ENCODE results near the gene RGS7. TPM values are rescaled to one million over a fixed set of nuclear protein-coding genes. Genes with fewer than 3 reads are reported as not detected.

The RGS7 gene
- total RNA-seq, 1 donor: 0.36 TPM

GRCh38 chr1:240962086-240962485 is 394.9 kb downstream of the RGS7 start:
- Histone ChIP-seq H4K20me1 (ENCODE audit: insufficient read depth, low read length) (no peaks in the 10 kb centered on the region), H3K4me2 (ENCODE audit: insufficient read depth, low read length) (no peak overlapping the region), H3K79me2 (ENCODE audit: insufficient read depth, low read length) (no peaks in the 10 kb centered on the region), H3K27ac (ENCODE audit: low read depth, low read length) (no peak overlapping the region), H3K4me3 (ENCODE audit: insufficient read depth, low read length) (no peak overlapping the region), H3K36me3 (ENCODE audit: insufficient read depth, low read length) (no peaks in the 10 kb centered on the region), H3K27me3 (ENCODE audit: insufficient read depth, low read length) (no peaks in the 10 kb centered on the region), H3K9me3 (ENCODE audit: low read depth, low read length) (no peaks in the 10 kb centered on the region), H3K4me1 (ENCODE audit: insufficient read depth, low read length) (no peaks in the 10 kb centered on the region), H2AFZ (ENCODE audit: low read length) (no peak overlapping the region)
- no peak for DNase-seq (ENCODE audit: insufficient read length, low spot score, missing footprints)
- TF ChIP-seq CTCF (IDR thresholded peaks at IDR 0.05; ENCODE audit: extremely low read depth, low read depth, low read length): no peak

GRCh38 chr1:240956424-240956823 is 400.6 kb downstream of the RGS7 start:
- Histone ChIP-seq H3K79me2 (ENCODE audit: insufficient read depth, low read length) (no peaks in the 10 kb centered on the region), H3K27ac (ENCODE audit: low read depth, low read length) (no peak overlapping the region), H3K36me3 (ENCODE audit: insufficient read depth, low read length) (no peaks in the 10 kb centered on the region), H3K4me3 (ENCODE audit: insufficient read depth, low read length) (no peak overlapping the region), H4K20me1 (ENCODE audit: insufficient read depth, low read length) (no peaks in the 10 kb centered on the region), H3K4me2 (ENCODE audit: insufficient read depth, low read length) (no peak overlapping the region), H3K4me1 (ENCODE audit: insufficient read depth, low read length) (no peaks in the 10 kb centered on the region), H2AFZ (ENCODE audit: low read length) (no peak overlapping the region), H3K27me3 (ENCODE audit: insufficient read depth, low read length) (no peaks in the 10 kb centered on the region), H3K9me3 (ENCODE audit: low read depth, low read length) (no peaks in the 10 kb centered on the region)
- no peak for TF ChIP-seq CTCF (IDR thresholded peaks at IDR 0.05; ENCODE audit: extremely low read depth, low read depth, low read length)
- DNase-seq (ENCODE audit: insufficient read length, low spot score, missing footprints): no peak

- Histone ChIP-seq H3K4me3 (ENCODE audit: insufficient read depth, low read length) (no peak overlapping the region), H3K27ac (ENCODE audit: low read depth, low read length) (no peak overlapping the region), H3K27me3 (ENCODE audit: insufficient read depth, low read length) (no peaks in the 10 kb centered on the region), H3K36me3 (ENCODE audit: insufficient read depth, low read length) (no peaks in the 10 kb centered on the region), H4K20me1 (ENCODE audit: insufficient read depth, low read length) (no peaks in the 10 kb centered on the region), H2AFZ (ENCODE audit: low read length) (no peak overlapping the region), H3K9me3 (ENCODE audit: low read depth, low read length) (no peaks in the 10 kb centered on the region), H3K79me2 (ENCODE audit: insufficient read depth, low read length) (no peaks in the 10 kb centered on the region), H3K4me1 (ENCODE audit: insufficient read depth, low read length) (no peaks in the 10 kb centered on the region), H3K4me2 (ENCODE audit: insufficient read depth, low read length) (no peak overlapping the region)
- TF ChIP-seq CTCF (IDR thresholded peaks at IDR 0.05; ENCODE audit: extremely low read depth, low read depth, low read length): no peak
- no peak for DNase-seq (ENCODE audit: insufficient read length, low spot score, missing footprints)
Observed at GRCh38 chr1:240956020-240956419, 401.0 kb downstream of the RGS7 start.

- Histone ChIP-seq H3K4me3 (ENCODE audit: insufficient read depth, low read length) (no peak overlapping the region), H4K20me1 (ENCODE audit: insufficient read depth, low read length) (no peaks in the 10 kb centered on the region), H3K4me1 (ENCODE audit: insufficient read depth, low read length) (no peaks in the 10 kb centered on the region), H3K36me3 (ENCODE audit: insufficient read depth, low read length) (no peaks in the 10 kb centered on the region), H2AFZ (ENCODE audit: low read length) (no peak overlapping the region), H3K4me2 (ENCODE audit: insufficient read depth, low read length) (no peak overlapping the region), H3K79me2 (ENCODE audit: insufficient read depth, low read length) (no peaks in the 10 kb centered on the region), H3K27ac (ENCODE audit: low read depth, low read length) (no peak overlapping the region), H3K9me3 (ENCODE audit: low read depth, low read length) (no peaks in the 10 kb centered on the region), H3K27me3 (ENCODE audit: insufficient read depth, low read length) (no peaks in the 10 kb centered on the region)
- DNase-seq (ENCODE audit: insufficient read length, low spot score, missing footprints): no peak
- no peak for TF ChIP-seq CTCF (IDR thresholded peaks at IDR 0.05; ENCODE audit: extremely low read depth, low read depth, low read length)
Observed at GRCh38 chr1:240947438-240948224, 409.4 kb downstream of the RGS7 start.

Measured in osteoblast (primary cell).